ENCODE measurements around the gene MSH3.

MSH3 gene

DNA sequence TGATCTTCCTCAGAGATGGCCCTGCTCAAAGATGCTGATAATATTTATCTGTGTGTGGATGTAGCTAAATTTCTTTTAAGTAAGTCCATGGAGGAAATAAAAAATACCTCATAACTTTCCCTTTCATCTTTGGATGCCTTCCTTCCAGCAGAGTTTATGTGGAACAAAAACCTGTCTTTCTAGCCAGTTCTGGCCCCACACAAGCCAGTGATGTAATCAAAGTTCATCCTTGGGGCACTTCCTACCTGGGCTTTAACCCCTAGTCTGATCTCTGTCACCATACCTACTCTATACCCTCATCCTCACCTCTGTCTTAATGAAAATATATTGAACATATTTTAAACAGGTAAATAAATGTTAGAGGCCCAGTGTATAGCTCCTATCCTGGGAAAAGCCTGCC, 265.9 kb downstream of the MSH3 start:
- no peak overlapping the region for H3K4me3 ChIP-seq (ENCODE audit: low read depth, low read length)
- TF ChIP-seq, protein P1, sequence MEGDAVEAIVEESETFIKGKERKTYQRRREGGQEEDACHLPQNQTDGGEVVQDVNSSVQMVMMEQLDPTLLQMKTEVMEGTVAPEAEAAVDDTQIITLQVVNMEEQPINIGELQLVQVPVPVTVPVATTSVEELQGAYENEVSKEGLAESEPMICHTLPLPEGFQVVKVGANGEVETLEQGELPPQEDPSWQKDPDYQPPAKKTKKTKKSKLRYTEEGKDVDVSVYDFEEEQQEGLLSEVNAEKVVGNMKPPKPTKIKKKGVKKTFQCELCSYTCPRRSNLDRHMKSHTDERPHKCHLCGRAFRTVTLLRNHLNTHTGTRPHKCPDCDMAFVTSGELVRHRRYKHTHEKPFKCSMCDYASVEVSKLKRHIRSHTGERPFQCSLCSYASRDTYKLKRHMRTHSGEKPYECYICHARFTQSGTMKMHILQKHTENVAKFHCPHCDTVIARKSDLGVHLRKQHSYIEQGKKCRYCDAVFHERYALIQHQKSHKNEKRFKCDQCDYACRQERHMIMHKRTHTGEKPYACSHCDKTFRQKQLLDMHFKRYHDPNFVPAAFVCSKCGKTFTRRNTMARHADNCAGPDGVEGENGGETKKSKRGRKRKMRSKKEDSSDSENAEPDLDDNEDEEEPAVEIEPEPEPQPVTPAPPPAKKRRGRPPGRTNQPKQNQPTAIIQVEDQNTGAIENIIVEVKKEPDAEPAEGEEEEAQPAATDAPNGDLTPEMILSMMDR (IDR thresholded peaks at IDR 0.05; ENCODE audit: low read depth, low read length, missing control alignments), result no peak
- no peak for DNase-seq (ENCODE audit: low read depth)

DNA sequence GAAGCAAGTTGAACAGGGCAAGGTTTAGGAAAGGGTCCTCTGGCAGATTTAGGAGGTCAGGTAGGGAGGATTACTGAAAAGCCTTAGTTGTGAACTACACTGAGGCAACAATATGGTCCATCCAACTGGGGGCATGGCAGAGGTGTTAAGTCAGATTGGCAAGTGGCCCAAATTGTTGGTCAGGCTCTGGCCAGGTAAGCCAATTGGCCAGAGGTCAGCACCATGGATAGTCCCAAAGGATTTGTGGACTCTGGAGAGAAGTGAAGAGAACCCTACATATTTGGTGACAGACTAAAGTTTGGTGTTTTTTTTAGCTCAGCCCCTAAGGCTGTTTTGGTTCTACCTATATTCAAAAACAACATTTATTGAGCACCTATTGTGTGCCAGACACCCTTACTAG, 266.6 kb downstream of the MSH3 start:
- H3K4me3 ChIP-seq (ENCODE audit: low read depth, low read length), result no peak overlapping the region
- DNase-seq (ENCODE audit: low read depth), result no peak
- TF ChIP-seq, protein P1 (IDR thresholded peaks at IDR 0.05; ENCODE audit: low read depth, low read length, missing control alignments), result no peak

DNA sequence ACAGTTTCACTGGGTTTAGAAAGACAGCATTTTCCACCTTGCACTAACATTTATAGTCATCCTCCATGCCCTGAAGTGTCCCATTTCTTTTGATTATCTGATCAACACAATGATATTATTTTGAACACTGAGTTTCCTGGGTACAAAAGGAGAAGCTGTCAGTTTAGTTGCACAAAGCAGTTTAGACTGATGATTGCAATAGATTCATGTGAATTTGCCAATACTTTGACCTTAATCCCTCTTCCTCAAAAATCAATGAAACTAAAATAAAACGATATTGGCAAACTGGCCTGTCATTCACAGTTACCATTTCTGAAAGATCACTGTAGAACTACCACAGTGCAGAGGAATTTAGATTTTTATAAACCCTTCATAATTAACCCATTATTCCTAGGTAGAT, 271.5 kb downstream of the MSH3 start:
- DNase-seq (ENCODE audit: low read depth), result no peak
- H3K4me3 ChIP-seq (ENCODE audit: low read depth, low read length), result no peak overlapping the region
- TF ChIP-seq, protein P1 (IDR thresholded peaks at IDR 0.05; ENCODE audit: low read depth, low read length, missing control alignments), result no peak

All from GM12864 (cell line).